NCI-H345 treated with DMSO at 0.1 percent for 48 hours (cell line): ENCODE results near the gene SERAC1.

ENCODE experiments used
- DNase-seq: peaks from one replicate; lab custom pipeline; 2025; ENCODE audit not compliant: unreplicated experiment; lab: John Stamatoyannopoulos, UW

Gene SERAC1

GRCh38 chr6:158080849-158081656, 87.0 kb downstream of the SERAC1 start:
- no peak for DNase-seq

DNA sequence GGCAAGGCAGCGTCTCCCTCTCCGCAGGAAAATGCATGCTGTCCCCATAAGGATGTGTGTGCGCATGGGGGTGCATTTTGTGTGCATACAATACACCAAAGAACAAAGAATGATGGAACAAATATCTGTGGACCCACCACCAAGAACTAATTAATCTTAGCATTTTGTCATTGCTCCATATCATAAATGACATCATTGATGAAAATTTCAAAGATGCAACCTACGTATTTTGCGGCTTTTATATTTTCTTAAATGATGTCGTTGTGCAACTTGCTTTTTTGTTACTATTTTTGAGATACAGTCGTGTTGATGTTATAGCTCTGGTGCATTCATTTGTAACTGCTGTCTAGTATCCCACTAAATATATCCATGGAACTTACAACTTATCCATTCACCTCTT, 89.7 kb downstream of the SERAC1 start:
- DNase-seq = no peak

DNA sequence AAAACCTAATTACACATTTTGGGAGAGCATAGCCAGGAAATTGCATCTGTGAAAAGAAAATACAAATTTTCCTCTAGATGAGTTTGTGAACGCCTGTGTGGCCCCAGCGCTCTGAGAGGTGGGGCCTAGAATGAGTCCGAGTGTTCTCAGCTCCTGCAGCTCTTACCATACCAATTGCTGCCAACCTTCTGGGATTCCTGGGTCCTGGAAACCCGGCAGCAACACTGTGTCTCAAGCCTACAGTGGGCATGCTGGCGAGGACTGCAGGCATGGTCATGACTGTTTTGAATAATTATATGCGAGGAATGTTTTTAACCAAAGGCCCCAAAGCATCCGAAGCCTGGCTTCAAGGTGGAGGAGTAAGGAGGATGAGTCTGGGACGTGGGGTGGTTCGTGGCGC, 90.4 kb downstream of the SERAC1 start:
- DNase-seq = no peak

DNA sequence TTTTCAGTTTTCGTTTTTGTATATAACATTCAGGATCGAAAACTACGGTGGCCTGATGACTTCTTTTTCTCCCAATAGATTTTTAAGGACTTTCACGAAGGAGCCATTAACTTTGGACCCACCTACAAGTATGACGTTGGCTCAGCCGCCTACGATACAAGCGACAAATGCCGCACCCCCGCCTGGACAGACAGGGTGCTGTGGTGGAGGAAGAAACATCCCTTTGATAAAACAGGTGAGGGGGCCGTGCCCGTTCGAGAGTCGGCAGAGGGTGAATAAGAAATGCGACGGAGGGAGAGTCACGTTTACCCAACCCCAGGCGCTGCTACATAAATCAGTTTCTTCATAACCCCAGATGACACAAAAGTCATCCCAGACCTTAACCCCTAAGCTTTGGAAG, 91.5 kb downstream of the SERAC1 start:
- DNase-seq = no peak

DNA sequence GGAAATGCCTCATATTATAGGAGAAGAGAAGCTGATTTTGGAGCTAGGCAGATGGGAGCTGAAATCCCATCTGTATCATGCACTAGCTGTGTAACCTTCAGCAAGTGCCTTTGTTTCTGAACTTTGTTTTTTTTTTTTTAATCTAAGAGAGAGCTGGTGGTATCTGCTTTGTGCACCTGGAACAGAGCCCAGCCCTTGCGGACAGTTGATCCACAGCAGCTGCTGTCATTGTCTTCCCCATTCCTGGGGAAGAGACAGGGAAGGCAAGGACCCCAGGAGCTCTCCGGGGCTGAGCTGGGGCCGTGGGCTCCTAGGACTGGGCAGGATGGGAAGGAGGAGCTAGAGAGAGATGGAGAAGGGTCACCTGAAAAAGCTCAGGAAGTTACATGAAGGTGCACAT, 94.3 kb downstream of the SERAC1 start:
- peak; percentile 51 for DNase-seq

DNA sequence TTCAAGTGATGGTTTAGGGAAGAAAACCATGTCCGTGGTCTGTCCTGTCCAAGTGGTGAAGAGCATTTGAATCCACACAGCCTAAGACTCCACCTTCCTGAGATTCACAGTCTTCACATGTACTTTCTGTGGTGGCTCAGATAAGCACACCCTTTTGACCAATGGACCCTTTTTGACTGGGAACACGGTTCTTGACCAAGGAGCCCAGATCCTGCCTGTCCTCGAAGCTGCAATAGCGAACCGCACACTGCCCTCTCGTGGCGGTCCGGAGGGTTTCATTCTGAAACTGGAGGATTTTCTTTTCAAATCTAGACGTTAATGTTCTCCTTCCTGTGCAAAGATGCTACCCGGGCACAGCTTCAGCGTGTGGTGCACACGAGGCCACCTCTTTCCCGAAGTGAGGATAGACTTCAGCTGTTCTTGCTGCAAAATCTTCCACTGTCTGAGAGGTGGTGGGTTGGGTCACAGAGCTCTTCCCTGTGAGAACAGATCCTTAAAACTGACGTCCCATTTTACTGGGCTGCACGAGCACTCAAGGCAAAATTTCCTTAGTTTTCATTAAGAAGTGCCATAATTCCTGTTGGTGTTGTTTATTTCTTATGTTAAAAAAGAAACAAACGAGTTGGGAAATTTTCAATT, 95.9 kb downstream of the SERAC1 start:
- DNase-seq = peak; percentile 31

GRCh38 chr6:158071121-158072082, 96.7 kb downstream of the SERAC1 start:
- no peak for DNase-seq

- no peak for DNase-seq
Observed at GRCh38 chr6:158070513-158070912, 97.5 kb downstream of the SERAC1 start.

DNA sequence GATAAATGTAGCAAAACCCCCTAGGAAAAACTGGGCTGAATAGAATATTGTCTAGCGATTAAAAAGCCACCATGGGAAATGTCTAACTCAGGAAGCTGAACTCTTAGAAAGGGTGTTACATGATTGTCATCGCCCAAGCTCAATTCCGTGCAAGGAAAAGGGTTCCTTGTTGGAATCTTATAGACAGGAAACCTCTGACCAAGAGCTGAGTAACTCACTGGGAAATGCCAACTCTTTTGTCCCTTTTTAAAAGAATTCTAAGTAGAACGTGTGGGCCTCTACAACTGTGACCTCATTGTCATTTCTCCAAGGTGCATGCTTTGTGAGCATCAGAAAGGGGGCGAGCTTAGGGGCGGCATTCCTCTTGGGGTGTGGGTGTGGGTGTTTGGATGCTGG, 98.3 kb downstream of the SERAC1 start:
- no peak for DNase-seq

DNA sequence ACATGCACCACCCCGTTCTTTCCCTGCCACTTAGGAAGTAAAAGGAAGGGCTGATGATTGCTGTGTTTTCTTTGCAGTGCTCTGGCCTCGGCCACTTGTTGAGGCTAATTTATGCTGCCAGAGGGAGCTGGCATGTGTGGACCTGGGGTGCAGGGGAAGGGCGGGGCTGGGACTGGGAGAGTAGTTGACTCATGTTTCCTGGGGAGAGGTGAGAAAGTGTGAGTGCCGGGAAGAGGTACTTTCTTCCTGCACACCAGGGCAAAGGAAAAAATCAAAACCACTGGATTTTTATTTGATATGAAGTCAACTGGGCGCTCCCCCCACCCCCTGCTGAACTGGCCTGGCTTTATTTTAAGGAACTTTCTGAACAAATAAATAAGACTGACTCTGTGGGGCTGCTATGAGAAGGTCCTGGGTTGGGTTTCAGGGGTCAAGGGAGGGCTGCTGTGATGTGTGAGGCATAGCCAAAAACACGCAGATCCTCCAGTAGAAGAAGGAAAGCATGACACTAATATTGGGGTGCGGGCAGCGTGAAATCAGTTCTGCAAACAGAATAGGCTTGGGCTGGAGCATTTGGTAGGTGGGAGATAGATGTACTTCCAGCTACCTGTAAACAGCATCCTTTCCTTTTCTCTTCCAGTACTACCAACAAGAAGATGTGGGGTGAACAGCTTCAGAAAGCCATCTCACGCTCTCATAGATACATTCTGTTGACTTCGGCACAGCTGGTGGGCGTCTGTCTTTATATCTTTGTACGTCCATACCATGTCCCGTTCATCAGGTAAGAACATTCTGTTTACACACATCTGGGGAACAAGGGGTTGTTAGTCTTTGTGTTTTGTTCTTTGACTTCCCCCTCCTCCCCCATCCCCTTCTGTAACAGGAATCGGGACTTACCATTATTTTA, 98.9 kb downstream of the SERAC1 start:
- no peak for DNase-seq

- no peak for DNase-seq
Observed at GRCh38 chr6:158068156-158068892, 99.7 kb downstream of the SERAC1 start.

- DNase-seq = no peak
Observed at GRCh38 chr6:158067436-158068015, 100.5 kb downstream of the SERAC1 start.

GRCh38 chr6:158066136-158066781, 101.8 kb downstream of the SERAC1 start:
- no peak for DNase-seq

DNA sequence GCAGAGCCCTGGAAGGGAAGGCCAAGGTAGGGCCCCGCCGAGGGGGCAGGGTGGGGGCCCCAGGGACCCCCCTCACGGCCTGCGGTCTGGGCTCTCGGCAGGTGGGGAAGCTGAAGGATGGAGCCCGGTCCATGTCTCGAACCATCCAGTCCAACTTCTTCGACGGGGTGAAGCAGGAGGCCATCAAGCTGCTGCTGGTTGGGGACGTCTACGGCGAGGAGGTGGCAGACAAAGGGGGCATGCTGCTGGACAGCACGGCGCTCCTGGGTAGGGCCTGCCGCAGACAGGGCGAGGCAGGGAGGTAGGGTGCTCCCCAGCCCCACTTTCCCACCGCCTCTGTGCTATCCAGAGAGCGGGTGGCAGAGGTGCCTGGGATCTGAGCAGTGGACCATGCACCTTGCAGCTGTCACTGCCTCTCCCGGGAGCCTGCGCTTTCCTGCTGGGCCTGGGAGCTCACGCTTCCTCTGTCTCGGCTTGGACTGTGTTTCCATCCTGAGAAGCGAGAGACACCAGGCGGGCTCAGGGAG, 103.3 kb downstream of the SERAC1 start:
- DNase-seq = peak; percentile 75

- DNase-seq = no peak
Observed at GRCh38 chr6:158063736-158064135, 104.3 kb downstream of the SERAC1 start.

GRCh38 chr6:158061709-158062461, 106.2 kb downstream of the SERAC1 start:
- DNase-seq = no peak

GRCh38 chr6:158061361-158061708, 106.7 kb downstream of the SERAC1 start:
- no peak for DNase-seq
